Kidney (tissue), 14 donors: ENCODE measurements around the gene SPC25. TPM values are rescaled to one million over a fixed set of nuclear protein-coding genes. Genes with fewer than 3 reads are reported as not detected.

ENCODE experiments used
- DNase-seq, 5 donors: peaks; one replicate each; pipeline ENCODE4 v3.0.0-alpha.2; 2013 to 2020
- FAIRE-seq: peaks from 2 replicates; lab custom pipeline; 2012; peaks lifted over from hg19 to GRCh38; lab: Jason Lieb, UNC
- H3K27ac ChIP-seq, 2 donors: one replicate each; pipeline ENCODE4 v1.7.0; 2013; ENCODE audit warnings: low read depth in 2 of 2, low read length in 2 of 2, inconsistent platforms in 1 of 2
- H3K27me3 ChIP-seq: one replicate; pipeline ENCODE4 v1.7.1; 2013; ENCODE audit warnings: low read length, inconsistent platforms; ENCODE audit not compliant: control insufficient read depth, insufficient read depth
- H3K36me3 ChIP-seq, 3 donors: one replicate each; pipeline versions ENCODE4 v1.7.0 to v1.7.1; 2013; ENCODE audit warnings: low read length in 3 of 3, control low read depth in 1 of 3, inconsistent platforms in 1 of 3; ENCODE audit not compliant: insufficient read depth in 3 of 3, control insufficient read depth in 2 of 3
- H3K4me1 ChIP-seq, 3 donors: one replicate each; pipeline versions ENCODE4 v1.7.0 to v1.7.1; 2013; ENCODE audit warnings: low read length in 3 of 3, inconsistent platforms in 1 of 3, low read depth in 1 of 3; ENCODE audit not compliant: control insufficient read depth in 2 of 3, insufficient read depth in 2 of 3
- H3K4me3 ChIP-seq, 3 donors: one replicate each; pipeline versions ENCODE4 v1.7.0 to v1.8.1; 2013; ENCODE audit warnings: low read length in 3 of 3, control low read depth in 1 of 3, inconsistent platforms in 1 of 3
- H3K9ac ChIP-seq, 3 donors: one replicate each; pipeline versions ENCODE4 v1.7.0 to v1.7.1; 2013; ENCODE audit warnings: low read length in 3 of 3, control low read depth in 1 of 3, inconsistent platforms in 1 of 3
- H3K9me3 ChIP-seq, 3 donors: one replicate each; pipeline versions ENCODE4 v1.7.0 to v1.7.1; 2013; ENCODE audit warnings: low read length in 3 of 3, control low read depth in 1 of 3, inconsistent platforms in 1 of 3; ENCODE audit not compliant: control insufficient read depth in 2 of 3, insufficient read depth in 1 of 3
- intact Hi-C: fragments of 100-400 bp; cut with DNase I; formaldehyde crosslinking; loops from one replicate; pipeline ENCODE4 v1.11.1; 2022
- polyA plus RNA-seq: library from polyadenylated mRNA; stranded (reverse); fragments of 350-450 nt; fragmentation: Illumina TruSeq; extraction: RNeasy Lipid Tissue Mini Kit (QIAGEN cat#74804); gene quantifications from one replicate; pipeline ENCODE4 v1.2.3, GENCODE V29; 2014; ENCODE audit warnings: low read depth, low replicate concordance; ENCODE audit not compliant: insufficient read depth
- total RNA-seq: library from RNA; stranded (reverse); fragmentation: NEBNext Ultra II Directional; extraction: Animal tissue kit (Norgen Biotek cat#: 25700); gene quantifications from one replicate; pipeline ENCODE4 v1.2.1, GENCODE V29; 2021
- TF ChIP-seq, protein P1 (sequence below): IDR thresholded peaks from 3 replicates; pipeline ENCODE4 v1.5.1; 2012; ENCODE audit warnings: mild to moderate bottlenecking, moderate library complexity, borderline replicate concordance; ENCODE audit not compliant: insufficient read depth; ENCODE audit errors: extremely low read depth
- donor health status: control.
- donor health status: control.
- donor health status: control.
- donor health status: control.
- donor health status: control.
- donor health status: DM: yes; HTN: yes; CAD: no.
- donor health status: Normal renal cell carcinoma (clear cell type).

SPC25 gene
- total and polyA plus RNA-seq, 2 donors from 2014 or later, result 0.79 TPM; not detected in 1

DNA sequence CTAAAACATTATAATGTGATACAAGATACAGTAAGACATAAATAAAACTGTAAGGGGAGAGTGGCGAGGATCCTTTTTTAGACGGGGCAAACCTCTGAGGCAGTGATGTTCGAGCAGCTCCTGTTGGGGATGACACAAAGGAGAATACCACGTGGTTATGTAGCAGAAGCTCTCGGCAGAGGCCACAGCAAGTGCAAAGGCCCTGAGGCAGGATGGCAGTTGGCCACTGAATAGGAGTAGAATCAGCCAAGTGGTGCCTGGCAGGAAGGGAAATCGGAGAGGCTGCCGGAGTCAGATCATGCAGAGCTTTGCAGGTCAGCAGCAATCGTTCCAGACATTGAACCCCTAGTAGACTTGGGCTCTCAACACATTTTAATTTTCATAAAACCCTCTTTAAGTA, 68.7 kb downstream of the SPC25 start:
- no peak for FAIRE-seq

More for the DNA sequence above, 68.7 kb downstream of the SPC25 start:
- Histone ChIP-seq H3K36me3 (no peaks in the 10 kb centered on the region), H3K27me3 (no peaks in the 10 kb centered on the region), H3K9me3 (no peaks in the 10 kb centered on the region), H3K4me3 (no peak overlapping the region), H3K9ac (no peak overlapping the region), H3K4me1 (peaks cover 0 to 3% (median 0%) of the 10 kb centered on the region in 3 donors), H3K27ac (no peak overlapping the region)
- intact Hi-C loops, result no loop called here
- DNase-seq, result no peak
- TF ChIP-seq, protein P1, sequence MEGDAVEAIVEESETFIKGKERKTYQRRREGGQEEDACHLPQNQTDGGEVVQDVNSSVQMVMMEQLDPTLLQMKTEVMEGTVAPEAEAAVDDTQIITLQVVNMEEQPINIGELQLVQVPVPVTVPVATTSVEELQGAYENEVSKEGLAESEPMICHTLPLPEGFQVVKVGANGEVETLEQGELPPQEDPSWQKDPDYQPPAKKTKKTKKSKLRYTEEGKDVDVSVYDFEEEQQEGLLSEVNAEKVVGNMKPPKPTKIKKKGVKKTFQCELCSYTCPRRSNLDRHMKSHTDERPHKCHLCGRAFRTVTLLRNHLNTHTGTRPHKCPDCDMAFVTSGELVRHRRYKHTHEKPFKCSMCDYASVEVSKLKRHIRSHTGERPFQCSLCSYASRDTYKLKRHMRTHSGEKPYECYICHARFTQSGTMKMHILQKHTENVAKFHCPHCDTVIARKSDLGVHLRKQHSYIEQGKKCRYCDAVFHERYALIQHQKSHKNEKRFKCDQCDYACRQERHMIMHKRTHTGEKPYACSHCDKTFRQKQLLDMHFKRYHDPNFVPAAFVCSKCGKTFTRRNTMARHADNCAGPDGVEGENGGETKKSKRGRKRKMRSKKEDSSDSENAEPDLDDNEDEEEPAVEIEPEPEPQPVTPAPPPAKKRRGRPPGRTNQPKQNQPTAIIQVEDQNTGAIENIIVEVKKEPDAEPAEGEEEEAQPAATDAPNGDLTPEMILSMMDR, result no peak

Other genes with a start within 250 kb of the SPC25 start
- 50.2 TPM for gene NOSTRIN, start 87.8 kb downstream of the SPC25 start, total RNA-seq
- 41.8 TPM for gene NOSTRIN, start 87.8 kb downstream of the SPC25 start, polyA plus RNA-seq
- not detected for gene G6PC2, start 10.9 kb upstream of the SPC25 start, total RNA-seq
- gene G6PC2, start 10.9 kb upstream of the SPC25 start, polyA plus RNA-seq, result not detected
- gene ABCB11, start 140.9 kb upstream of the SPC25 start, total RNA-seq, result 0.03 TPM
- not detected for gene ABCB11, start 140.9 kb upstream of the SPC25 start, polyA plus RNA-seq
- 2.2 TPM for gene DHRS9, start 179.1 kb upstream of the SPC25 start, total RNA-seq
- not detected for gene DHRS9, start 179.1 kb upstream of the SPC25 start, polyA plus RNA-seq